ENCODE measurements around the gene SMIM44. TPM values are rescaled to one million over a fixed set of nuclear protein-coding genes. Genes with fewer than 3 reads are reported as not detected.

The SMIM44 gene
- total RNA-seq, 1 experiment from 2014 or later: not detected

GRCh38 chr19:3501780-3502179 is 18.5 kb upstream of the SMIM44 start:
- TF ChIP-seq, protein P1, sequence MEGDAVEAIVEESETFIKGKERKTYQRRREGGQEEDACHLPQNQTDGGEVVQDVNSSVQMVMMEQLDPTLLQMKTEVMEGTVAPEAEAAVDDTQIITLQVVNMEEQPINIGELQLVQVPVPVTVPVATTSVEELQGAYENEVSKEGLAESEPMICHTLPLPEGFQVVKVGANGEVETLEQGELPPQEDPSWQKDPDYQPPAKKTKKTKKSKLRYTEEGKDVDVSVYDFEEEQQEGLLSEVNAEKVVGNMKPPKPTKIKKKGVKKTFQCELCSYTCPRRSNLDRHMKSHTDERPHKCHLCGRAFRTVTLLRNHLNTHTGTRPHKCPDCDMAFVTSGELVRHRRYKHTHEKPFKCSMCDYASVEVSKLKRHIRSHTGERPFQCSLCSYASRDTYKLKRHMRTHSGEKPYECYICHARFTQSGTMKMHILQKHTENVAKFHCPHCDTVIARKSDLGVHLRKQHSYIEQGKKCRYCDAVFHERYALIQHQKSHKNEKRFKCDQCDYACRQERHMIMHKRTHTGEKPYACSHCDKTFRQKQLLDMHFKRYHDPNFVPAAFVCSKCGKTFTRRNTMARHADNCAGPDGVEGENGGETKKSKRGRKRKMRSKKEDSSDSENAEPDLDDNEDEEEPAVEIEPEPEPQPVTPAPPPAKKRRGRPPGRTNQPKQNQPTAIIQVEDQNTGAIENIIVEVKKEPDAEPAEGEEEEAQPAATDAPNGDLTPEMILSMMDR (conservative IDR thresholded peaks at IDR 0.05): no peak
- Histone ChIP-seq H3K14ac (ENCODE audit: insufficient read depth, low read length) (no peak overlapping the region), H3K4me2 (ENCODE audit: insufficient read depth, insufficient read length, low read length) (no peak overlapping the region), H2AK5ac (ENCODE audit: insufficient read length, low read length) (no peak overlapping the region), H3K56ac (ENCODE audit: insufficient read length, low read depth, low read length) (no peak overlapping the region), H3K79me2 (ENCODE audit: insufficient read depth, low read length) (peaks cover 10% of the 10 kb centered on the region), H3K79me1 (ENCODE audit: insufficient read depth, low read depth, low read length, poor library complexity, severe bottlenecking) (no peaks in the 10 kb centered on the region), H4K20me1 (ENCODE audit: control insufficient read depth, insufficient read depth, insufficient read length) (no peaks in the 10 kb centered on the region), H3K4ac (ENCODE audit: low read depth, low read length) (no peak overlapping the region), H3K27me3 (ENCODE audit: insufficient read depth, low read length) (no peaks in the 10 kb centered on the region), H4K8ac (replicated peaks; ENCODE audit: insufficient read length, low read depth, low read length) (no peak overlapping the region), H3K9me3 (ENCODE audit: control insufficient read depth, low read depth, low read length) (no peaks in the 10 kb centered on the region), H3K23me2 (ENCODE audit: insufficient read length, low read depth, low read length, poor library complexity, severe bottlenecking) (peaks cover 10% of the 10 kb centered on the region), H3K18ac (ENCODE audit: insufficient read length, low read depth, low read length) (no peak overlapping the region), H3T11ph (ENCODE audit: low read length) (no peak overlapping the region), H4K5ac (ENCODE audit: insufficient read length, low read depth, low read length) (no peak overlapping the region), H2BK120ac (ENCODE audit: low read depth, low read length, poor library complexity, severe bottlenecking) (no peak overlapping the region), H2AFZ (ENCODE audit: low read length) (no peak overlapping the region), H2BK20ac (ENCODE audit: low read depth, low read length, poor library complexity, severe bottlenecking) (no peak overlapping the region), H2BK12ac (ENCODE audit: insufficient read length, low read depth, low read length) (no peak overlapping the region), H2BK15ac (ENCODE audit: low read depth, low read length) (no peak overlapping the region), H3K27ac (ENCODE audit: insufficient read length, low read depth, low read length) (no peak overlapping the region), H3K9ac (ENCODE audit: extremely low read depth, insufficient read length, low read length) (no peak overlapping the region), H2BK5ac (ENCODE audit: insufficient read length, low read length) (no peak overlapping the region), H3K23ac (ENCODE audit: insufficient read length, low read depth, low read length) (no peak overlapping the region), H4K91ac (ENCODE audit: insufficient read length, low read depth, low read length) (no peak overlapping the region), H3K4me1 (ENCODE audit: insufficient read depth, low read length) (no peaks in the 10 kb centered on the region)
- no peaks in the 10 kb centered on the region for H3K27me3 Mint-ChIP-seq (ENCODE audit: low read depth)
- no peak overlapping the region for H3K27ac Mint-ChIP-seq
- no peak for DNase-seq
- no peaks in the 10 kb centered on the region; a peak in 1 of 5 replicates for H3K9me3 Mint-ChIP-seq
- H3K4me3 Mint-ChIP-seq: no peak overlapping the region
- WGBS (ENCODE audit: extremely low coverage, insufficient read length, low lambda C conversion rate): no CpG with 5 or more reads among the region's 3 CpGs
- peaks cover 12 to 23% of the 10 kb centered on the region in 2 experiments for H3K4me1 Mint-ChIP-seq
- H3K36me3 Mint-ChIP-seq (ENCODE audit: insufficient read depth in 1 of 3, low read depth in 3 of 3): peaks cover 9 to 14% (median 12%) of the 10 kb centered on the region in 3 experiments; a peak in 6 of 7 replicates
